Astrocyte (in vitro differentiated cells and primary cell): ENCODE data around the gene C16orf46. TPM values are rescaled to one million over a fixed set of nuclear protein-coding genes. Genes with fewer than 3 reads are reported as not detected.

Experiments used
- DNase-seq: peaks from one replicate; pipeline ENCODE4 v3.0.0-alpha.2; 2010; ENCODE audit warnings: low read depth
- FAIRE-seq: peaks from 2 replicates; lab custom pipeline; 2011; peaks lifted over from hg19 to GRCh38; lab: Jason Lieb, UNC
- H2AFZ ChIP-seq: 2 replicates; pipeline ENCODE4 v1.6.0; 2012; ENCODE audit warnings: low read depth, low read length, inconsistent platforms
- H3K27ac ChIP-seq: 2 replicates; pipeline ENCODE4 v1.5.1; 2011; ENCODE audit warnings: low read depth, low read length, inconsistent platforms
- H3K27me3 ChIP-seq: 2 replicates; pipeline ENCODE4 v1.6.0; 2011; ENCODE audit warnings: low read length, inconsistent platforms; ENCODE audit not compliant: insufficient read depth
- H3K36me3 ChIP-seq: 2 replicates; pipeline ENCODE4 v1.5.1; 2011; ENCODE audit warnings: low read length, inconsistent platforms; ENCODE audit not compliant: insufficient read depth
- H3K4me1 ChIP-seq: 2 replicates; pipeline ENCODE4 v1.5.1; 2011; ENCODE audit warnings: low read length, inconsistent platforms; ENCODE audit not compliant: insufficient read depth
- H3K4me2 ChIP-seq: 2 replicates; pipeline ENCODE4 v1.6.0; 2012; ENCODE audit warnings: low read length, inconsistent platforms
- H3K4me3 ChIP-seq: 2 replicates; pipeline ENCODE4 v1.5.1; 2011; ENCODE audit warnings: low read depth, mild to moderate bottlenecking, low read length, inconsistent platforms; ENCODE audit not compliant: insufficient read depth
- H3K79me2 ChIP-seq: 2 replicates; pipeline ENCODE4 v1.6.0; 2012; ENCODE audit warnings: mild to moderate bottlenecking, low read length, inconsistent platforms; ENCODE audit not compliant: insufficient read depth
- H3K9ac ChIP-seq: 2 replicates; pipeline ENCODE4 v1.6.0; 2012; ENCODE audit warnings: mild to moderate bottlenecking, low read length, inconsistent platforms
- H3K9me3 ChIP-seq: 2 replicates; pipeline ENCODE4 v1.5.1; 2012; ENCODE audit warnings: low read depth, mild to moderate bottlenecking, low read length, inconsistent platforms; ENCODE audit not compliant: insufficient read depth
- H4K20me1 ChIP-seq: 2 replicates; pipeline ENCODE4 v1.6.0; 2012; ENCODE audit warnings: low read length, inconsistent platforms; ENCODE audit not compliant: insufficient read depth
- H3K27ac Mint-ChIP-seq: one replicate; pipeline ENCODE4 v1.8.0; 2021; ENCODE audit warnings: mild to moderate bottlenecking, mixed read lengths; ENCODE audit not compliant: unreplicated experiment
- H3K27me3 Mint-ChIP-seq: one replicate; pipeline ENCODE4 v1.8.0; 2021; ENCODE audit warnings: low read depth, mixed read lengths; ENCODE audit not compliant: unreplicated experiment
- H3K36me3 Mint-ChIP-seq: one replicate; pipeline ENCODE4 v1.8.0; 2021; ENCODE audit warnings: low read depth, mixed read lengths; ENCODE audit not compliant: unreplicated experiment
- H3K4me1 Mint-ChIP-seq: one replicate; pipeline ENCODE4 v1.8.0; 2021; ENCODE audit warnings: low read depth, mixed read lengths; ENCODE audit not compliant: unreplicated experiment
- H3K4me3 Mint-ChIP-seq: one replicate; pipeline ENCODE4 v1.8.0; 2021; ENCODE audit warnings: mild to moderate bottlenecking, moderate library complexity, mixed read lengths; ENCODE audit not compliant: unreplicated experiment
- H3K9me3 Mint-ChIP-seq: one replicate; pipeline ENCODE4 v1.8.0; 2021; ENCODE audit warnings: mild to moderate bottlenecking, mixed read lengths; ENCODE audit not compliant: unreplicated experiment
- EZH2 ChIP-seq: IDR thresholded peaks from 2 replicates; pipeline ENCODE4 v1.6.1; 2012; ENCODE audit warnings: mild to moderate bottlenecking, low read length, inconsistent platforms; ENCODE audit not compliant: insufficient read depth
- total RNA-seq: library from RNA; stranded (reverse); gene quantifications from 2 replicates; pipeline ENCODE4 v1.2.1, GENCODE V29; 2021
- TF ChIP-seq, protein P1 (sequence below): IDR thresholded peaks from 2 replicates; pipeline ENCODE4 v1.5.1; 2011; ENCODE audit warnings: low read depth, mild to moderate bottlenecking, inconsistent platforms, low read length, moderate library complexity; ENCODE audit not compliant: insufficient read depth

C16orf46 gene
- total RNA-seq, 1 donor from 2014 or later = 1.8 TPM

- Histone ChIP-seq H3K4me1 (no peaks in the 10 kb centered on the region), H3K9me3 (no peaks in the 10 kb centered on the region), H3K27me3 (no peaks in the 10 kb centered on the region), H4K20me1 (no peaks in the 10 kb centered on the region), H2AFZ (no peak overlapping the region), H3K4me2 (no peak overlapping the region), H3K9ac (no peak overlapping the region), H3K79me2 (no peaks in the 10 kb centered on the region), H3K36me3 (peaks cover 4% of the 10 kb centered on the region), H3K27ac (no peak overlapping the region), H3K4me3 (no peak overlapping the region)
- H3K9me3 Mint-ChIP-seq = no peaks in the 10 kb centered on the region
- FAIRE-seq = no peak
- no peak overlapping the region for H3K27ac Mint-ChIP-seq
- no peak for DNase-seq
- H3K4me3 Mint-ChIP-seq = no peak overlapping the region
- TF ChIP-seq EZH2 = no peak
- TF ChIP-seq, protein P1, sequence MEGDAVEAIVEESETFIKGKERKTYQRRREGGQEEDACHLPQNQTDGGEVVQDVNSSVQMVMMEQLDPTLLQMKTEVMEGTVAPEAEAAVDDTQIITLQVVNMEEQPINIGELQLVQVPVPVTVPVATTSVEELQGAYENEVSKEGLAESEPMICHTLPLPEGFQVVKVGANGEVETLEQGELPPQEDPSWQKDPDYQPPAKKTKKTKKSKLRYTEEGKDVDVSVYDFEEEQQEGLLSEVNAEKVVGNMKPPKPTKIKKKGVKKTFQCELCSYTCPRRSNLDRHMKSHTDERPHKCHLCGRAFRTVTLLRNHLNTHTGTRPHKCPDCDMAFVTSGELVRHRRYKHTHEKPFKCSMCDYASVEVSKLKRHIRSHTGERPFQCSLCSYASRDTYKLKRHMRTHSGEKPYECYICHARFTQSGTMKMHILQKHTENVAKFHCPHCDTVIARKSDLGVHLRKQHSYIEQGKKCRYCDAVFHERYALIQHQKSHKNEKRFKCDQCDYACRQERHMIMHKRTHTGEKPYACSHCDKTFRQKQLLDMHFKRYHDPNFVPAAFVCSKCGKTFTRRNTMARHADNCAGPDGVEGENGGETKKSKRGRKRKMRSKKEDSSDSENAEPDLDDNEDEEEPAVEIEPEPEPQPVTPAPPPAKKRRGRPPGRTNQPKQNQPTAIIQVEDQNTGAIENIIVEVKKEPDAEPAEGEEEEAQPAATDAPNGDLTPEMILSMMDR = no peak
- no peaks in the 10 kb centered on the region for H3K27me3 Mint-ChIP-seq
- peaks cover 7% of the 10 kb centered on the region for H3K36me3 Mint-ChIP-seq
- H3K4me1 Mint-ChIP-seq = no peaks in the 10 kb centered on the region
Measured at GRCh38 chr16:81029930-81030604, 47.0 kb downstream of the C16orf46 start.

DNA sequence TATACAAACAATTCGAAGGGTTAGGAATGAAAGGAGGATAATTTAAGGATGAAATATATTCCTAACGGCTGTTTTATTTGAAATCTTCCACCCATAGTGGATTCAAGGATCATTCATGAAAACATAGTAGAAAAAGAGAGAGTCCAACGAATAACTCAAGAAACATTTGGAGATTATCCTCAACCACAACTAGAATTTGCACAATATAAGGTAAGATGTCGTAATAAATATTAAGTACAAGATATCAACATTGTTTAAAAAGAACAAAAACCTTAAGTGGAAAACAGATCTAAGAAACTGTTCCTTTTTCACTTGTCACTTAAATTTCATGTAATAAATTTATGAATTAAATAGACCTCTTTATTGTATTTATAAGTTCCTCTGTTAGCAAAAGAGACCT is 50.6 kb downstream of the C16orf46 start:
- peaks cover 9% of the 10 kb centered on the region for H3K36me3 Mint-ChIP-seq
- FAIRE-seq (no peak), DNase-seq (no peak)
- H3K27me3 Mint-ChIP-seq = no peaks in the 10 kb centered on the region
- no peaks in the 10 kb centered on the region for H3K4me1 ChIP-seq
- H3K9ac ChIP-seq = no peak overlapping the region
- peaks cover 21% of the 10 kb centered on the region for H3K36me3 ChIP-seq
- no peak overlapping the region for H3K4me3 ChIP-seq
- H3K27ac ChIP-seq = no peak overlapping the region
- no peaks in the 10 kb centered on the region for H3K9me3 Mint-ChIP-seq
- no peaks in the 10 kb centered on the region for H3K4me1 Mint-ChIP-seq
- no peaks in the 10 kb centered on the region for H4K20me1 ChIP-seq
- no peaks in the 10 kb centered on the region for H3K79me2 ChIP-seq
- H3K4me2 ChIP-seq = no peak overlapping the region
- H3K27me3 ChIP-seq = no peaks in the 10 kb centered on the region
- H3K9me3 ChIP-seq = no peaks in the 10 kb centered on the region
- H3K4me3 Mint-ChIP-seq = no peak overlapping the region
- no peak overlapping the region for H2AFZ ChIP-seq
- H3K27ac Mint-ChIP-seq = no peak overlapping the region
- TF ChIP-seq EZH2 = no peak
- TF ChIP-seq, protein P1 = no peak

GRCh38 chr16:81018496-81018895 is 58.5 kb downstream of the C16orf46 start:
- H3K9me3 Mint-ChIP-seq = no peaks in the 10 kb centered on the region
- no peaks in the 10 kb centered on the region for H4K20me1 ChIP-seq
- no peak overlapping the region for H3K27ac ChIP-seq
- H3K9ac ChIP-seq = no peak overlapping the region
- no peak overlapping the region for H3K4me3 ChIP-seq
- H3K27me3 ChIP-seq = no peaks in the 10 kb centered on the region
- DNase-seq (no peak), FAIRE-seq (no peak)
- H3K4me1 ChIP-seq = no peaks in the 10 kb centered on the region
- H2AFZ ChIP-seq = no peak overlapping the region
- H3K4me1 Mint-ChIP-seq = no peaks in the 10 kb centered on the region
- H3K36me3 ChIP-seq = peaks cover 58% of the 10 kb centered on the region
- H3K27me3 Mint-ChIP-seq = no peaks in the 10 kb centered on the region
- H3K9me3 ChIP-seq = no peaks in the 10 kb centered on the region
- H3K27ac Mint-ChIP-seq = no peak overlapping the region
- no peak overlapping the region for H3K4me2 ChIP-seq
- no peak overlapping the region for H3K4me3 Mint-ChIP-seq
- peaks cover 2% of the 10 kb centered on the region for H3K36me3 Mint-ChIP-seq
- TF ChIP-seq EZH2 = no peak
- TF ChIP-seq, protein P1 = no peak
- no peaks in the 10 kb centered on the region for H3K79me2 ChIP-seq
